ENCODE measurements around the gene BCAR3.

DNA sequence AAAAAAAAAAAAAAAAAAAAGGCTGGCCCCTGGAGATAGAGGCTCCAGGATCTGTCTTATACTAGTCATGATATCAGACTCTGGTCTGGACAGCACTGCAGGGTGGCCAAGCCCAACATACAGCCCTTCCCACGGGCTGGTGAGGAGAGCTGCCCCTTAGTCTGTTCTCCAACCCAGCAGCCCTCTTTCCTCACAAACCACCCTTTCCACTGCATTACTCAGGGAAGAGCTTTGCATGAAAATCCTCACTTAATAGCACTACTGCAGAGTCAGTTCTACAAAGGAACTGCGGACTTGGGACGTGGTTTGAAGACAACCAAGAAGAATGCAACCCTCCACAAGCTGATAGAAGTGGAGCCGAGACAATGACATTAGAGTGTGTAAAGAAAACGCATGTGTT is 5.7 kb downstream of the BCAR3 start:
- TF ChIP-seq GATA2 (IDR thresholded peaks at IDR 0.05; ENCODE audit: low read depth, low read length): no peak
- TF ChIP-seq GATA3 (IDR thresholded peaks at IDR 0.05; ENCODE audit: low read depth, low read length): no peak

All from SH-SY5Y (cell line).